KG1 (cell line): ENCODE results near the gene AIPL1.

Experiments
- DNase-seq: peaks from one replicate; lab custom pipeline; 2025; lab: John Stamatoyannopoulos, UW

AIPL1 gene

DNA sequence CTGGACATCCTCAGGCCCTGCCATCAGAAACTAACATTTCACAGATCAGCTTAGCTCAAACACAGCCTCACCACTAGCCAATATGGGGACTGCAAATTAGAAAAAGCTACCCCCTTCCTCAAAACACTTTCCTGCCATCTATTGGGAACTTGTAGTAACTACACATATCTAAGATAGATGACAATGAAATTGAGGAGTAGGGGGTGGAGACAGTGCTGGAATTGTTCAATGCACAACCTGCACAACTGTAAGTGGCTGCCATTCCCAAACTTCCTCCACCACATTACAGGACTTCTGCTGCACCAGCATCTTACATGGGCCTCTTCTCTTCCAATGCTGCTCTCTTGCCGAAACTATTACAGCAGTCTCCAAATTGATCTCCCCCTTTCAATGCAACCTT is 21.9 kb downstream of the AIPL1 start:
- no peak for DNase-seq

DNA sequence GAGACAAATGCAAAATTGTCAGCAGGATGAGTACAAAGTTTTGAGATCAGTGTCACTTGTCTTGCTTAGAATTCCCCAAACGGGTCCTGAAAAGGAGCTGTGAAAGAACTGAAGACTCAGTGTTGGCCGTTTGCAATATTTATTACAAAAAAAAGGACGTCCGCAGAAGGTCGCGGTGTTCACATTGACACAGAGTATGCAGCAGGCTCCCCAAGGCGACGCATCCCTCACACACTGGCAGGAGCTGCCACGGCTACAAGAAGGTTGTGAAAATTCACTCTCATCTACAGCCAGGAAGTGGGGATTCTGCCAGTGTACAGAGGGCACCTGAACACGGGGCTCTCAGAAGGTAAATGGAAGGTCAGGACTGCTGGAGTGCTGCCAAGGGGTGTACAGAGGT is 26.2 kb downstream of the AIPL1 start:
- DNase-seq = no peak

- DNase-seq = no peak
These were observed 26.6 kb downstream of the AIPL1 start for GRCh38 chr17:6408276-6408675.

DNA sequence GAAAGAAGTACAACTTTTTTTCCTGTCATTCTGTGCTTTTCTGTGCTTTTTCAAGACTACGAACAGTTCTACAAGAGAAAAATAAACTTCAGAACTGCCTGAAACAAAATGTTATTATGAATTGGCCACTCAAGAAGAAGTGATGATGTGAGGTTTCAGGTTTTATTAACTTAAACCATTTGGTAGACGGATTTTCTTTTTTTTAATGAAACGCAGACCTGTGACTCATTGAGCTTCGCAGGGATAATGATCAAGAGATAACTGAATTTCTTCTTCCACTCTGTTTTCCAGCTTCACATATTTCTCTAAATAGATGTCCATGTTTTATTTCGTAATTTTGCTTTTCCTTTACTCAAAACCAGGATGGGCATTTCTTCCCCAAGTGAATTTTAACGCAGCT is 32.7 kb downstream of the AIPL1 start:
- DNase-seq = no peak

DNA sequence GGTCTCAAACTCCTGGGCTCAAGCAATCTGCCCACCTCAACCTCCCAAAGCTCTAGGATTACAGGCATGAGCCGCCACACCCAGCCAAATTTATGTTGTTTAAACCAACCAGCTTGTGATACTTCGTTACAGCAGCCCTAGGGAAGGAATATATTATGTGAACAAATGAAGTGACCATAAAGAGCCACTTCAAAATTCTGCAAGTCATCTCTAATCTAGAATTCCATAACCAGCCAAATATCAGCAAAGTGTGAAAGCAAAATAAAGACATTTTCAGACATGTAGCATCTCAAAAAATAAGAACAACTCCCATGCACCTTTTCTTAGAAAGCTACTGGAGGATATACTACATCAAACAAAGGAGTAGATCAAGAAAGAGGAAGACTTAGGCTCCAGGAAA is 36.0 kb downstream of the AIPL1 start:
- no peak for DNase-seq

DNA sequence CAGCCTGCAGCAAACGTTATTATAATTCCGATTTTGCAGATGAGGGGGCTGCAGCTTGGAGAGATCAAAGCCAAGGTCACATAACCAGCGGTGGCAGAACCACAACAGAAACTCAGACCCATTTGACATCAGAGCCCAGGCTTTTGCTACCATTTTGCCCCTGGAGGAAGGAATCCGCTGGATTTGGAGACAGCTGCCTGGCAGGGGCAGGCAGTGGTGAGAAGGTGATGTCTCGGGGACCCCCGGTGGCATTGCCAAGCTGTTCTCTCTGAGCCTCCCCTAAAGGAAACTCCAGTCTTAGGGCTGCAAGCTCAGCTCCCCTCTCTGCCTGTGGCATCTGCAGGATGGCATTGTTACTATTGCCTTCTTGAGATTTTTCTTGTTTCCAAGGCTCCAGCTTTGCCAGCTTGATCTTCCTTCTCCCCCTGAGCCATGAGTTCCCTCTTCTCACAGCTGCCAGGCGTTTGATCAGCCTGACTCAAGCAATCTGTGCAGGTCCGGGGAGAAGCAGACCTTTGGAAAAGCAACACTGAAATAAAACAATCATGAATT is 40.8 kb downstream of the AIPL1 start:
- DNase-seq = no peak

- DNase-seq = no peak
These were observed 41.5 kb downstream of the AIPL1 start for GRCh38 chr17:6393351-6393952.

- DNase-seq = no peak
These were observed 42.1 kb downstream of the AIPL1 start for GRCh38 chr17:6392609-6393350.

DNA sequence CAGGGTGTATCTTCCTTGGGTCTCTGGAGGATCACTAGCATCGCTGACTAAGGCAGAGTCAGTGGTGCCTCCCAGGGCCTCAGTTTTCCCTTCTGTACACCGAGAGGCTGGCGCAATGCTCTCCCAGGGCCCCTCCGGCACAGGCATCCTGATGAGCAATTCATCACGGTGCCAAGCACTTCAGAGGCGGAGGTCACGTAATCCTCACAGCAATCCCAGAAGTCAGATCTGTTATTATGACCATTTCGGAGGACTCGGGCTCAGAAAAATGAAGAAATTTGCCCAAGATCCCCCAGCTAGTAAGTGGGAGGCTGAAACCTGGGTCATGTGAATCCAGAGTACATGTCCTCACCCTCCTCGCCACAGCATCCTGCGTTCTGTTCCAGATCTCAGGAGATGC is 46.5 kb downstream of the AIPL1 start:
- no peak for DNase-seq

DNA sequence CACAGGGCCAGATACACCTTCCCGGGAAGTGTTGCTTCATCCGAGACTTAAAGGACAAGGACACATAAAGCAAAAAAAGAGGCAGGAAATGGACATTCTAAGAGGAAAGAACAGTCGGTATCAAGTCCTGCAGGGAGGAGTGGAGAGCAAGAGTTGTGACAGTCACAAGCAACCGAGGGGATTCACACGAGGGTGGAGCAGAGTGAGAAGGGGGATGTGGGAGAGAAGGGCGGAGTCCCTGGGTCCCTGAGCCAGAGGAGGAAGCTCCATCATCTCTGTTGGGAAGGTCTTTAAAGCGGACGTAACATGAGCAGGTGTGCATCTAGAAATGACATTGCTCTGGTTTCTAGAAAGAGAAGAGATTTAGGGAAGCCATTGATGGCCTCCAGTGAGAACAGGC is 47.1 kb downstream of the AIPL1 start:
- DNase-seq = no peak

DNA sequence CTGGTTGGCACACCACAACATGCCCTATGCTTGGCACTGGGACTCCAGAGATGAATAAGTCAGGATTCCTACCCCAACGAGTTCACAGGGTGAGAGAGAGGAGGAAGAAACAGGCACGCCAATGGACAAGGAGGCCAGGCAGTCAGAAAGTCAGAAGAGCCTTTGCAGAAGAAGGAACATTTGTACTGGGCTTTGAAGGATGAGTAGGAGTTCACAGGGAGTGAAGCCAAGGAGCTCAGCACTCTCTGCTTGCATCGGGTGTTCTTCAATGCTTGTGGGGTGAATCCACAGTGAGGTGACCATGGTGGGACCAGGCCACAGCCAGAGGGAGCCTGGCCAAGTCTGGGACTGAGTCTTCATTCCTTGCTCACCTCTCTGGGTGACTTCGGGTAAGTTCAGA is 47.5 kb downstream of the AIPL1 start:
- no peak for DNase-seq

DNA sequence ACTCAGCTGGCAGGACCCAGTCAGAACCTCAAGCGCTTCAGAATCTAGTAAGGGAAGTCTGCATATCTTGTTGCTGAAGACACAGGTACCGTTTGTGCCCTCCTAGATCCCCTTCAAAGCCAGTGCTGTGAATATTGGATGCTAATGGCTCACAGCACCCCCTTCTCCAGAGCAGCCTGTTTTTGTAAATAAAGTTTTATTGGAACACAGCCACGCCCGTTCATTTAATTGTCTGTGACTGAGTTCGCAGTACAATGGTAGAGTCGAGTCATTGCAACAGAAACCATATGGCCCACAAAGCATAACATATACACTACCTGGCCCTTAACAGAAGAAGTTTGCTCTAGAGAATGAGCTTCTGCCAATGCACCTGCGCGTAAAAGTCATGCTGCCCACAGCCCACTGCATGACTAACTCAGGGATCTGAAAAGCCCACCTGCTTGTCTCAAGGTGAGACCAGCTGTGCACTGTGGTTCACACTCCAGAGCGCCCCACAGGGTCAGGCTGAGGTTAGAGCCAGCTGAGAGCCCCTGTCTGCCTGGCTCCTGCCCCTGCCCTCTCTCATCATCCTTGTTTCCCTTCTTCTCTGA is 48.8 kb downstream of the AIPL1 start:
- DNase-seq = no peak

- no peak for DNase-seq
These were observed 50.4 kb downstream of the AIPL1 start for GRCh38 chr17:6384481-6384880.

DNA sequence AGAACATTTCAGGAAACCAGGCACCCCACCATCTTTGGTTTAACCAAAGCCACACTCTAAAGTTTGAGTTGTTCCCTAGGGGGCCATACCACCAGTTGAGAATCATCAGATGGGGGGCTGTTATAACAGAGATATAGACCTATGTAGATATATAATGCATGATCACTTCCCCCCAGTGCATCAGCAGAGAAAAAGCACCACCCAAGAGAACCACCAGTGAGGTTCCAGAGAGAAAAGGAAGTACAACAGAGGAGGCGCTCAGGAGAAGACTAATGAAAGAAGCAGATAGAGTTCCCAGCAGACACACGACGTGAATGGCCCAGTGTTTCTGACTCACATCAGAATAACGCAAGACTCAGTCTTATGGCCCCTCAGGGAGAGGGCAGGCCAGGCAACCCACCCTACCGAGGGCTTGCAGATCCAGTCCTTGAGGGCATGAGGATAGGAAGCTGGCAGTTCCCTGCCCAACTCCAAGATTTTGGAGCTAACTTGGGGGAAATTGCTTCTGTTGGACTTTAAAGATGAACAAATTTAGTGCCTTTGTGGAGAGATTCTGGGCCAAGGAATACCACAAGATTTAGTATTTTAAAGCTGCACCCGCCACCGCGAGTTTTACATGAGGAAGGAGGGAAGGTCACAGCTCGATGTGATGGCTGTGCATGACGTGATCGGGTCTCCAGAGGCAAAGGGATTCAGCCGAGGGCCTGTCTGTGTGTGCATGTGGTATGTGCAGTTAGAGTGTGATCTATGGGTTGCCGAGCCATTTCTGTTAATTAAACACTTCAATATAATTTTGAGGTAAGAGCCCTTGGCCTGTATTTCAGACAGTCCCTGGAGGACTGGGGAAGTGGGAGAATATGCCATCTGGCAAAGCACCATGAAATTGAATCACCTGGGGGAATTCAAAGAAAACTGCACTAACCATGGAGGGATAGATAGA is 53.1 kb downstream of the AIPL1 start:
- DNase-seq = no peak

DNA sequence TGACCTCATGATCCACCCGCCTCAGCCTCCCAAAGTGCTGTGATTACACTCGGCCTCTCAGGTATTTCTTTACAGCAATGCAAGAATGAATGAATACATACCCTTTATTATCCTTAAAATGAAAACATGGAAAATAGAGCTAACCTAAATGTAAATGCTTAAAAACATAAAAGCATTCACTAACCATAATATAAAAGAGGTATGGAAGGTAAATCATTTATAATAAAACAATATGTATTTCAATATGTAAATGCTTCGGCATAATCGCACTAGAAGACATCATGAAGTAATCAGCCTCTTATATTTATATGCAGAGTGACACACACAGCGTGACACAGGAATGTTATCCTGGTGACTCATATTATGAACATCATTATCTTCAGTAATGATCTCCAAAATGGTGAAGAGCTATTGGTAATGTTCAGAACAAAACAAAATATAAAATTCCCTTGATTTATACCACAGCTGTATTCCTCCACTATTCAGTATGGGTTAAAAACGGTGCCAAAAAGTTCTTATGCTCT is 53.9 kb downstream of the AIPL1 start:
- no peak for DNase-seq

- DNase-seq = no peak
These were observed 57.0 kb downstream of the AIPL1 start for GRCh38 chr17:6377906-6378305.

GRCh38 chr17:6376931-6377361 is 58.0 kb downstream of the AIPL1 start:
- DNase-seq = no peak

DNA sequence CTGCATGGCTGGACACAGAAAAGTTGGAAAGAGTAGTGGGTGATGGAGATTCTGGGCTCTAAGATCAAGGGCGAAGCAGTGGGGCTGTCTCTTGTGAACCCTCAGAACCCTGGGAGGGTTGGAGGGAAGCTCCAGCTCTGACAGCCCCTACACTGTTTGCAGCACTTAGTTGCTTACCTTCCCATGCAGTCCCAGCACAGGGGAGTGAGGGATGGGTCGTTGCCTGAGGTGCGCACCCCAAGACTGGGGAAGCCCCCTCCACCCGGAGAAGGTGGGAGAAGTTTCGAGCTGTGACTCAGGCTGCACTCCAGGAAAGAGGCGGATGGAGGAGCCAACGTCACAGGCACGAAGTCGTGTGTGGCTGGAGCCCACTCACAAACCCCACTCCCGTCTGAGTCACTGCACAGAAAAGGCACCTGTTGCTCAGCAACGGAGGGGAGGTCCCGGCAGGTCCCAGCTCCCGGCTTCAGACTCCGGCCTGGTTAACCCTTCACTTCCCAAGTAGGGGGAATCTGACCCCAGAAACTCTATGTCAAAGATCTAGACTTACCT is 60.1 kb downstream of the AIPL1 start:
- DNase-seq = no peak

GRCh38 chr17:6374271-6374691 is 60.6 kb downstream of the AIPL1 start:
- DNase-seq = no peak
